ENCODE measurements around the gene SERPINA4.
A peak's percentile ranks its signal among the peaks of the same experiment; 100 is the strongest.

SERPINA4 gene

GRCh38 chr14:94542811-94543440 lies 18.3 kb upstream of the SERPINA4 start:
- no peak for DNase-seq (ENCODE audit: low read depth in 2 of 2, low spot score in 1 of 2)

DNA sequence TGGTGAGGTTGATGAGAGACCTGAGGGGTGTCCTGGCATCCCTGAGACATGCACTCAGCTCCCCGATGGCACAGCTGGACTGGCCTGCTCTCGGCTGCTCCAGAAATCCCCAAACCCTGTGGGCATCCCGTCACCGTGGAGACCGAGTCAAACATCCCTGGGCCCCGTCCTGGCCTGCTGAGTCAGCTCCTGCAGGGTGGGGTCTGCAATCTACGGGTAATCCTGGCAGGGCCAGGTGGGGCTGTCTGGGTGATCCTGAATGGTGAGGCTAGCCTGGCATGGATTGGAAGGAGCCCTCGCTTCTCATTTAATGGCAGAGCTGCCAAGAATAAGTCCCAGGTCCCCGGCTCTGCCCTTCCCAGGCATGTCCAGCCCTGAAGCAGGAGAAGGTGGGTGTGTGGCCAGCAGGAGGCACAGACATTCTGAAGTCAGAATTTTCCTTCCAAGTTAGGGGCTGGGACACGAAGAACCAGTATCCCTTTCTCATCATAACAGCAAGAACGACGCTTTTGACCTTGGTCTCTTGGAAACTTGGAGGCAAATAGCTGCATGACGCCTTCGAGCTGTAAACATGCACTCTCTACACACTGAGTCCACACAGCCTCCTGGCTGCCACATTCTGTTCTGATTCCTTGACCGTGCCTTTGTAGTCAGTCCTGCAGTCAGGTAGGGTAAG lies 17.7 kb upstream of the SERPINA4 start:
- no peak for DNase-seq (ENCODE audit: low read depth in 2 of 2, low spot score in 1 of 2)

- DNase-seq (ENCODE audit: low read depth in 2 of 2, low spot score in 1 of 2): no peak
Observed at GRCh38 chr14:94544726-94545125, 16.5 kb upstream of the SERPINA4 start.

DNA sequence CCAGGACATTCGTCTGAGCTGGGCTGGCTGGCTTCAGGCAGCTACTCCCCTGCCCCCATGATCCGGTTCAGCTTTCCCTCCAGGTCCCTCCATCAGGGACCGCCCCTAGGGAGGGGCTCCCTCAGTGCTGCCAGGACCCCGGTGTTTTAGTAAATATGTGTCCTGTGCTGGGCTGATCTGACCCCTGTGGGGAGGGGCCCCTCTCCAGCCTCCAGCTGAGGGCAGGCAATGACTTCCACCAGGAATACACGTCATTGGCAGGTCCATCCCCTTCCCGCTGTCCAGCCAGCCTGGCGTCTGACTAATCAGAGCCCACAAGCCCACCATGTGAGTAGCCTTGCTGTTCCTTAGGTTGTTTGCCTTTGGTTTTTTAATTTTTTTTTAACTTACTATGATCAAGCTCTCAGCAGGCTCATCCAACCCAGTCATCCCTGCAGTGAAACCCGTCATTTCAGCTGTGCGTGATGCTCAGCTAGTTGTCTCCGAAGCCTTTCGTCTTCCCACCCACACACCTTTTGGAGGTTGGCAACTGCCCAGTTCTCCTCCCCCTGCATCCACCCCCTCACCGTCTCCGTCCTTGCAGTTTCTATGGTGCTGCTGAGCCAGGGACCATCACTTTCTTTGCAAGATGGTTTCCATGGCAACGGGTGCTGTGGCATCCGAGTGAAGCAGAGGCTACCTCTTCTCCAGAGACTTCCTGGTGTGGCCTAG lies 16.0 kb upstream of the SERPINA4 start:
- DNase-seq (ENCODE audit: low read depth in 2 of 2, low spot score in 1 of 2): no peak

- no peak for DNase-seq (ENCODE audit: low read depth in 2 of 2, low spot score in 1 of 2)
Observed at GRCh38 chr14:94547151-94547680, 14.0 kb upstream of the SERPINA4 start.

DNA sequence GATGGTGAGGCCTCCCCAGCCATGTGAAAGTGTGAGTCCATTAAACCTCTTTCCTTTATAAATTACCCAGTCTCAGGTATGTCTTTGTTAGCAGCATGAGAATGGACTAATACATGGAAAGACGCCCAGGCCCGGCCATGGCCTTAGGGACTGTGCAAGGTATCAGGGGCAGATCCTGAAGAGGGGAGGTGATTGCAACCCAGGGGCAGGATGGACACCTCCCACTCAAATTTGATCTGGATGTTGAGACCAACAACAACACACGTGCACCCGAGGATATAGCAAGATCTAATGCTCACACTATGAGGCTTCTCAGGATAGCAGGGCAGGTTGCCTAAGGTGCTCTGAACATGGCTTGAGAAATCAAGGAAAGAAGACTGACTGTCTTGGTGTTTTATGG lies 13.5 kb upstream of the SERPINA4 start:
- DNase-seq (ENCODE audit: low read depth in 2 of 2, low spot score in 1 of 2): no peak

DNA sequence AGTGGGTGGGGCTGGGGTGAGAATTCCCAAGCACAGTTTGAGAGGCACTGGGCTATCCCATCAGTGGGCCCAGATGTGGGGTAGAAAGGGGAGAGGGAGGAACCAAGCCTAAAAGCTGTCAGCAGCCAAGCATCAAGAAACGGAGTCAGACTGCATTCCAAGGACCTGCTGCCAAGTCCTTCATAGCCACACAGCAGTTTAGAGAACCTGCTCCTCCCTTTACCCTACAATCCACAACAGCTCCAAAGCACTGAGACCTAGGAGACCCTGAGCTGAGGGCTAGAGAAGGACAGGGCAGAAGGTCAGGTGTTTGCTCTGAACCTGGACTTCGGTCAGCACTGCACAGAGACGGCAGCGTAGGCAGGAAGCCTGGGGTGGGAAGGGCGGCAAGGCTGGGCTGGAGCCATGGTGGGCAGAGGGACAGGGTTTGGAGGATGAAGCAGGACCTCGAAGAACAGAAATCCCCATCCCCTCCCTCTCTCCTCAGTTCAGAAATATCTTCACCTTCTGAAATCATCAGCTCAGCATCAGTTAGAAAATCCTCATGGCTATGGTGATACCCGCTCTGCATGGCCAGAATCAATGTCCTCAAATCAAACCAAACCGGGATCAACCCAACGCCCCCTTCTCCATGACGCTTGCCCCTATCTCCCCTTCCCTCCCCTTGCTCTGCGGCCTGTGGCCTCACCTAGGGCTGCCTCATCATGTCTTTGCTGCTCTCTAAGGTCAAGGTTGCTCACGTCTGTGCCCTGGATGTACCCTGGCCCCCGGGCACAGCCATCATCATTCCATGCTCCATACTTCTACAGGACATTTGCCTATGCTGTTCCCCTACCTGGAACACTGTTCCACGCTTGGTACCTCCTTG lies 12.9 kb upstream of the SERPINA4 start:
- DNase-seq (ENCODE audit: low read depth in 2 of 2, low spot score in 1 of 2): no peak

DNA sequence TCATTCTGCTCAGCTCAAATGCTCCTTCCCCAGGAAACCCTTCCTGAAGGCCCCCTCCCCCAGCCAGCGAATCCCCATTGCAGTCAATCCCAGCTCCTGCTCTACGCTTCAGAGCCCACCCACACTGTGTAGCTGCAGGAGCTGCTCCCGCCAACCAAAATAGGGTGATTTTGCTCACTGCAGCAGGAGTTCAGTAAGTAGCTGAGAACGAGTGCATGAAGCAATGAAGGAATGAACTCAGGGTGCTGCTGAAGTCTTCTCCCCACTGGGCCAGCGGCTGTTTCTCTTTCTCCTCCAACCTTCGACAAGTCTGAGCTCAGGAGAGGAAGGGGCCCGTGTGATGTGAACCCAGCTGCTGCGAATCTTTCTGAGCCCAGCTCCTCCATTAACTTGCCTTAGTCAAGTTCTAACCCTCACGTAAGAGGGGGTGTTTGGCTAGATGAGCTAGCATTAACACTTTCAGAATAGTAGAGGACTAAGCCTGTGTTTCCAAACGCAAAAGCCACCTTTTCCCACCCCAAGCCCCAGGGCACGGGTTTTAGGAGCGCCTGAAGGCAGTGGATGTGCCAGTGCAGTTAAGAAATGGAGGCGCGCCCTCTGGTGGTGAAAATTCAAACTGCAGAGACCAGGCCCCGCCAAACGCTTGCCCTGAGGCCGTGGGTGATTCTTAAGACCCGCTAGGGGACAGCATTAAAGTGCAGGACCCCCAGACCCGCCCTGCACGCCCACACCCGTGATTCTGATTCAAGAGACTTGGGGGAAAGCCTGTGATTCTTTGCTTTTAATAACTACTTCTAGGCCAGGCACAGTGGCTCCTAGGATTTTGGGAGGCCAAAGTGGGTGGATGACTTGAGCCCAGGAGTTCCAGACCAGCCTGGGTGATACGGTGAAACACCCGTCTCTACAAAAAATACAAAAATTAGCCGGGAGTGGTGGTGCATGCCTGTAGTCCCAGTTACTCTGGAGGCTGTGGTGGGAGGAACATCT lies 11.9 kb upstream of the SERPINA4 start:
- DNase-seq (ENCODE audit: low read depth in 2 of 2, low spot score in 1 of 2): peak in 1 of 2 donors; percentile 38

GRCh38 chr14:94550041-94550440 lies 11.2 kb upstream of the SERPINA4 start:
- DNase-seq (ENCODE audit: low read depth in 2 of 2, low spot score in 1 of 2): no peak

- DNase-seq (ENCODE audit: low read depth in 2 of 2, low spot score in 1 of 2): no peak
Observed at GRCh38 chr14:94555991-94556390, 5.3 kb upstream of the SERPINA4 start.

GRCh38 chr14:94557327-94557726 lies 3.9 kb upstream of the SERPINA4 start:
- no peak for DNase-seq (ENCODE audit: low read depth in 2 of 2, low spot score in 1 of 2)

GRCh38 chr14:94558842-94559241 lies 2.4 kb upstream of the SERPINA4 start:
- no peak for DNase-seq (ENCODE audit: low read depth in 2 of 2, low spot score in 1 of 2)

GRCh38 chr14:94559638-94560290 lies 1.5 kb upstream of the SERPINA4 start:
- DNase-seq (ENCODE audit: low read depth in 2 of 2, low spot score in 1 of 2): no peak

GRCh38 chr14:94560291-94560665 lies 964 bp upstream of the SERPINA4 start:
- no peak for DNase-seq (ENCODE audit: low read depth in 2 of 2, low spot score in 1 of 2)

- no peak for DNase-seq (ENCODE audit: low read depth in 2 of 2, low spot score in 1 of 2)
Observed at GRCh38 chr14:94561656-94562010, 391 bp downstream of the SERPINA4 start.

DNA sequence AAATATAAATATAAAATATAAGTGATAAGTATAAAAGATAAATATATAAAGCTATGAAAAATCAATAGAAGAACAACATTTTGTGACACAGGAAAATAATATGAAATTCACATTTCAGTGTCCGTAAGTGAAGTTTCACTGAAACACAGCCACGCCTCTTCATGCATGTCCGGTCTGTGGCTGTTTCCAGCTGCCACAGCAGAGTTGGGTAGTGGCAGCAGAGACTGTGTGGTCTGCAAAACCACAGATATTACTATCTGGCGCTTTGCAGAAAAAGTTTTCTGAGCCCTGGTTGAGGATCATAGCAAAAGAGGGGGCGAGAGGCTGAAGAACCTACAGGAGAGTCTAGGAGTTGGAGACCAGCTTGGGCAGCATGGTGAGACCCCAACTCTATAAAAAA lies 780 bp downstream of the SERPINA4 start:
- no peak for DNase-seq (ENCODE audit: low read depth in 2 of 2, low spot score in 1 of 2)

GRCh38 chr14:94562941-94563883 lies 2.0 kb downstream of the SERPINA4 start:
- DNase-seq (ENCODE audit: low read depth in 2 of 2, low spot score in 1 of 2): no peak

- no peak for DNase-seq (ENCODE audit: low read depth in 2 of 2, low spot score in 1 of 2)
Observed at GRCh38 chr14:94564381-94564780, 3.1 kb downstream of the SERPINA4 start.

DNA sequence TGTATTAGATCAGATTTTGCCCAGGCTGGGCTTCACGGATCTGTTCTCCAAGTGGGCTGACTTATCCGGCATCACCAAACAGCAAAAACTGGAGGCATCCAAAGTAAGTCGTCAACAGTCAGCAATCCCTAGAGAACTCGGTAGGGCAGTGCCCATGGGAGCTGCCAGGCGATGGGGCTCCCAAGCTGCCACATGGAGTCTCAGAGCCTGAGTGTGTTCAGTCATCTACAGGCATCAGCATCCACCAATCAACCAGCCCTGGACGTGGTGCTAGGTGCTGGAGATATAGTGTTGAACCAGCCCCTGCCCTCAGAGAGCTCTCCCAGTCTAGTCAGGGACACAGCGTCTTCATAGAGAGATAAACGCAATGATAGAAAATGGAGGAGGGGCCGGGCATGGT lies 6.9 kb downstream of the SERPINA4 start:
- no peak for DNase-seq (ENCODE audit: low read depth in 2 of 2, low spot score in 1 of 2)

All from stimulated activated CD8-positive, alpha-beta memory T cell treated with anti-CD3 and anti-CD28 coated beads, Interleukin-4, amount 100 ng/mL, for 4 hours (primary cell).